SK-N-SH (cell line): ENCODE results near the gene IMMT.

Experiments used
- CTCF ChIP-seq: fragments of 200-600 bp; sonication (generic); IDR thresholded peaks from 2 replicates; pipeline ENCODE4 v1.6.1; 2017; ENCODE audit warnings: antibody characterized with exemption, mild to moderate bottlenecking, moderate library complexity
- RFX5 ChIP-seq: IDR thresholded peaks from 2 replicates; pipeline ENCODE4 v1.6.1; 2012; ENCODE audit warnings: mild to moderate bottlenecking, improper control_type of control experiment, low read length
- SIN3A ChIP-seq: IDR thresholded peaks from 2 replicates; pipeline ENCODE4 v1.6.1; 2012; ENCODE audit warnings: low read depth, mild to moderate bottlenecking, low read length, moderate library complexity, borderline replicate concordance

GRCh38 chr2:86171295-86171694, 24.0 kb downstream of the IMMT start:
- TF ChIP-seq RFX5 (no peak), CTCF (no peak), SIN3A (no peak)
